Activated naive CD8-positive, alpha-beta T cell treated with anti-CD3 and anti-CD28 coated beads, Interleukin-2, amount 10 ng/mL, durations not matched to agents 7 days and 5 days (primary cell): ENCODE measurements around the gene ZNF74. TPM values are rescaled to one million over a fixed set of nuclear protein-coding genes. Genes with fewer than 3 reads are reported as not detected.
"Not testable (repeated sequence)": the region's sequence is repeated elsewhere in the genome, so short reads cannot be mapped to it uniquely, and the experiment has no call there.

Experiments used
- ATAC-seq: fragments of 150-1000 bp; cut with Tn5 transposase; one replicate; pipeline ENCODE4 v1.10.0; 2021; ENCODE audit warnings: low read depth, moderate library complexity
- POLR2A ChIA-PET: fragments of 350-600 bp; sonication (Branson Sonifier 250); formaldehyde crosslinking; loops from one replicate; lab custom pipeline; 2021; ENCODE audit warnings: antibody characterized with exemption; lab: Charles Lee
- DNase-seq: peaks from one replicate; pipeline ENCODE4 v3.0.0; 2021
- H3K27ac Mint-ChIP-seq: one replicate; pipeline ENCODE4 v1.8.0; 2022; ENCODE audit warnings: mild to moderate bottlenecking, mixed read lengths
- H3K27me3 Mint-ChIP-seq: one replicate; pipeline ENCODE4 v1.8.0; 2022; ENCODE audit warnings: mild to moderate bottlenecking, moderate library complexity, mixed read lengths
- H3K36me3 Mint-ChIP-seq: one replicate; pipeline ENCODE4 v1.8.0; 2021; ENCODE audit warnings: mild to moderate bottlenecking, mixed read lengths
- H3K4me1 Mint-ChIP-seq: one replicate; pipeline ENCODE4 v1.8.0; 2021; ENCODE audit warnings: mixed read lengths
- H3K4me3 Mint-ChIP-seq: one replicate; pipeline ENCODE4 v1.8.0; 2022; ENCODE audit warnings: mild to moderate bottlenecking, moderate library complexity, mixed read lengths
- H3K9me3 Mint-ChIP-seq: one replicate; pipeline ENCODE4 v1.8.0; 2021; ENCODE audit warnings: mixed read lengths
- total RNA-seq, 2 experiments: library from RNA; stranded (reverse); gene quantifications; one replicate each; pipeline ENCODE4 v1.2.3, GENCODE V29; 2021

ZNF74 gene
- total RNA-seq: 10 to 100 TPM; 10.7 to 13.3 TPM

DNA sequence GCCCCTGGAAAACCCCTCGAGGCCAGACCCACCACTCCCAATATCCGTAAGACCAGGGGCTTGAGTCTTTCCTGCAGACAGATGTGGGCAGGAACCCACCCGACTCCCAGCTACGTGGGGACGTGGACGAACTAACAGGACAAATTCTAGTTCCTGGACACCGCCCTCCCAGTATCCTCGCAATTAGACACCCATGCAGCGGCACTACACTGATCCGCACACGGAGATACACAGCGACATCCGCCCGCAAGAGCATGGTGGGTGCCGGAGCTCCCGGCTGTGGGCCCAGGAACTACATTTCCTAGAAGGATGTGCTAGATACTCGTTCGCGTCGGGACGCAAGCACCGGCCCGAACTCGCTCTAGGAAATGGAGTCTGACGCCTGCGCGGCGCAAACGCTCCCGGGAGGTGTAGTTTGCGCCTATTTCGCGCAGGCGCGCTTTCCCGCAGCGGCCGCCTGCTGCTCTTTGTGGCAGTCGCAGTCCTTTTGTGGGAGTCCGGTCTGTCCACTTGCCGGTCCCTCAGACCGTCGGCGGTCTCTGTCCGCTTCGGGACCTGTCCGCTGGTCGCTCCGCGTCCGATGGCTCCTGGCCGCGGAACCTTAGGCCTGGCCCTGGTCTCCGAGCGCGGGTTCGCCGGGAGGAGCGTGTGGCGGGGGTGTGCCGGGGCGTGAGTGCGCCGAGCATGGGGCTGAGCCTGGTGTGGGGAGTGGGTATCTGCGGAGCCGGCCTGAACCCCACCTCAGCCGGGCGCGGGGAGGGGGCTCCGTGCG is at the start of gene ZNF74:
Gene ZNF74 (plus strand): TSS at position 447 of the 772 bp plus-strand sequence. CDS start 478 bp downstream, outside the sequence.
- Mint-ChIP-seq H3K4me1 (peaks cover 22% of the 10 kb centered on the region), H3K27me3 (peaks cover 2% of the 10 kb centered on the region), H3K27ac (peak within 1 kb of the TSS; percentile 91), H3K4me3 (peak within 1 kb of the TSS; percentile 88), H3K9me3 (no peaks in the 10 kb centered on the region), H3K36me3 (no peaks in the 10 kb centered on the region)
- DNase-seq (peak; percentile 86), ATAC-seq (peak; percentile 97)
- POLR2A ChIA-PET: interaction anchor here (0.7 to 2.5 kb wide), 6 partner anchors 10 to 75 kb away, joined by 3 to 10 read pairs (median 5); partner anchors contain the start of gene DGCR6L

DNA sequence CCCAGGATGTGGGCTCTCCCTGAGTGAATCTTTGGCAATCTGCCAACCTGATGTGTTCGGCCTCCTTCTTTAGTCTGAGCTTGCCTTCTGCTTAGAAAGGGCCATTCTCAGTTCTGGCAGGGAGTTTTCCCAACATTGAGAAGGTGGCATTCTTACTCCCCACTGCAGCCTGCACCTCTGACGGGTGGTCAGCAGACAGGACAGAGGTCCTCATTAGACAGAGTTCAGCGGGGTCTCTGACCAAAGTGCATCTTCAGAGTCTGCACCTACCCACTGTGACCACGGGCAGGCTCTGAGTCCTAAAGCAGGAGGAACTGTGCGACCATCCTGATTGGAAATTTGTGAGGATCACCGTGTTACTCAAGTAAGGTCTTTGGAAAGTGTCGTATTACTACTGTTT is 47.4 kb upstream of the ZNF74 start:
- H3K27ac Mint-ChIP-seq, POLR2A ChIA-PET, H3K27me3 Mint-ChIP-seq, H3K36me3 Mint-ChIP-seq, ATAC-seq, H3K4me1 Mint-ChIP-seq, H3K9me3 Mint-ChIP-seq, DNase-seq, H3K4me3 Mint-ChIP-seq: not testable (repeated sequence)

DNA sequence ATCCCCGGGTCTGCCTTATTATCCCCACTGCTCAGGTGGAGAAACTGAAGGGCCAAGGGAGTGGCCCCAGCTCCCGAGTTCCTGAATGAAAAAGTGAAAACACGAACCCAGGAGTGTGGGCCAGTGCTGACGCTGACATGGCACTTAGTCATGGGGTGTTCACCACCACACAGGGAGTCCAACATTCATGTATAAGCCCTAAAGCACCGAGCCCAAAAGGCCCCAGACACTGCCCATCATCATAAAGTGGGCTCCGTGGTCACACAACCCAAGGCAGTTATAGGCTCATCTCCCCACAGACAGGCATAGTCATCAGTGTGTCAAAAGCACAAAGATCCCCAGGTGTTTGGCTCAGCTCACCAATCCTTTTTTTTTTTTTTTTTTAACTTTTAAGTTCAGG is 41.4 kb upstream of the ZNF74 start:
- H3K9me3 Mint-ChIP-seq, H3K4me1 Mint-ChIP-seq, ATAC-seq, DNase-seq, H3K27ac Mint-ChIP-seq, H3K36me3 Mint-ChIP-seq, POLR2A ChIA-PET, H3K27me3 Mint-ChIP-seq, H3K4me3 Mint-ChIP-seq: not testable (repeated sequence)

DNA sequence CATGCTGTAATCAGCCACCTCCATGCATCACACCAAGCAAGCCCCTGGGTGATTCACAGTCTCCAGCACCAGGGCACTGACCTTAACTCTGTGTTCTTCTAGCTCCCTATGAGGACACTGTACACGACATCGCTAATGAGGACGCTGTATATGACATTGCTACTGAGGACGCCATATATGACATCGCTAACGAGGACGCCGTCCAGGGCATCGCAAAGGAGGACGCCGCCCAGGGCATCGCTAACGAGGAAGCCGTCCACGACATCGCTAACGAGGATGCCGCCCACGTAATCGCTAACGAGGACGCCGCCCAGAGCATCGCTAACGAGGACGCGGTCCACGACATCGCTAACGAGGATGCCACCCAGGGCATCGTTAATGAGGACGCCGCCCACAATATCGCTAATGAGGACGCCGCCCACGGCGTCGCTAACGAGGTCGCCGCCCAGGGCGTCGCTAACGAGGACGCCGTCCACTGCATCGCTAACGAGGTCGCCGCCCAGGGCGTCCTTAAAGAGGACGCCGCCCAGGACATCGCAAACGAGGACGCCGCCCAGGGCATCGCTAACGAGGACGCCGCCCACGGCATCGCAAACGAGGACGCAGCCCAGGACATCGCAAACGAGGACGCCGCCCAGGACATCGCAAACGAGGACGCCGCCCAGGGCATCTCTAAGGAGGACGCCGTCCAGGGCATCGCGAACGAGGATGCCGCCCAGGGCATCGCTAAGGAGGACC is 39.5 kb upstream of the ZNF74 start:
- POLR2A ChIA-PET: no interaction called here
- Mint-ChIP-seq H3K36me3 (no peaks in the 10 kb centered on the region), H3K4me3 (no peak overlapping the region), H3K27ac (no peak overlapping the region), H3K27me3 (no peaks in the 10 kb centered on the region), H3K4me1 (no peaks in the 10 kb centered on the region), H3K9me3 (no peaks in the 10 kb centered on the region)
- ATAC-seq (no peak), DNase-seq (no peak)

DNA sequence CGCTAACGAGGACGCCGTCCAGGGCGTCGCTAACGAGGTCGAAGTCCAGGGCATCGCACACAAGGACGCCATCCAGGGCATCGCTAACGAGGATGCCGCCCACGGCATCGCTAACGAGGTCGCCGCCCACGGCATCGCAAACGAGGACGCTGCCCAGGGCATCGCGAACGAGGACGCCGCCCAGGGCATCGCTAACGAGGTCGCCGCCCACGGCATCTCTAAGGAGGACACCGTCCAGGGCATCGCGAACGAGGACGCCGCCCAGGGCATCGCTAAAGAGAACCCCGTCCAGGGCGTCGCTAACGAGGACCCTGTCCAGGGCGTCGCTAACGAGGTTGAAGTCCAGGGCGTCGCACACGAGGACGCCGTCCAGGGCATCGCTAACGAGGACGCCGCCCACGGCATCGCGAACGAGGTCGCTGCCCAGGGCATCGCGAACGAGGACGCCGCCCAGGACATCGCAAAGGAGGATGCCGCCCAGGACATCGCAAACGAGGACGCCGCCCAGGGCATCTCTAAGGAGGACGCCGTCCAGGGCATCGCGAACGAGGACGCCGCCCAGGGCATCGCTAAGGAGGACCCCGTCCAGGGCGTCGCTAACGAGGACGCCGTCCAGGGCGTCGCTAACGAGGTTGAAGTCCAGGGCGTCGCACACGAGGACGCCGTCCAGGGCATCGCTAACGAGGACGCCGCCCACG is 37.9 kb upstream of the ZNF74 start:
- H3K4me3 Mint-ChIP-seq, POLR2A ChIA-PET, DNase-seq, ATAC-seq, H3K4me1 Mint-ChIP-seq, H3K27me3 Mint-ChIP-seq, H3K9me3 Mint-ChIP-seq, H3K36me3 Mint-ChIP-seq, H3K27ac Mint-ChIP-seq: not testable (repeated sequence)

DNA sequence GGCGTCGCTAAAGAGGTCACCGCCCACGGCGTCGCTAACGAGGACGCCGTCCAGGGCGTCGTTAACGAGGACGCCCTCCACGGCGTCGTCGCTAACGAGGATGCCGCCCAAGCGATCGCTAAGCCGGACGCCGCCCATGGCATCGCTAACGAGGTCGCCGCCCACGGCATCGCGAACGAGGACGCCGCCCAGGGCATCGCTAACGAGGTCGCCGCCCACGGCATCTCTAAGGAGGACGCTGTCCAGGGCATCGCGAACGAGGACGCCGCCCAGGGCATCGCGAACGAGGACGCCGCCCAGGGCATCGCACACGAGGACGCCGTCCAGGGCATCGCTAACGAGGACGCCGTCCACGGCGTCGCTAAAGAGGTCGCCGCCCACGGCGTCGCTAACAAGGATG is 37.0 kb upstream of the ZNF74 start:
- H3K27me3 Mint-ChIP-seq, DNase-seq, POLR2A ChIA-PET, ATAC-seq, H3K4me1 Mint-ChIP-seq, H3K9me3 Mint-ChIP-seq, H3K36me3 Mint-ChIP-seq, H3K27ac Mint-ChIP-seq, H3K4me3 Mint-ChIP-seq: not testable (repeated sequence)

DNA sequence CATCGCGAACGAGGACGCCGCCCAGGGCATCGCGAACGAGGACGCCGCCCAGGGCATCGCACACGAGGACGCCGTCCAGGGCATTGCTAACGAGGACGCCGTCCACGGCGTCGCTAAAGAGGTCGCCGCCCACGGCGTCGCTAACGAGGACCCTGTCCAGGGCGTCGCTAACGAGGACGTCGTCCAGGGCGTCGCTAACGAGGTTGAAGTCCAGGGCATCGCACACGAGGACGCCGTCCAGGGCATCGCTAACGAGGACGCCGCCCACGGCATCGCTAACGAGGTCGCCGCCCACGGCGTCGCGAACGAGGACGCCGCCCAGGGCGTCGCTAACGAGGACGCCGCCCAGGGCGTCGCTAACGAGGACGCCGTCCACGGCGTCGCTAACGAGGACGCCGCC is 36.0 kb upstream of the ZNF74 start:
- H3K27me3 Mint-ChIP-seq, DNase-seq, H3K4me3 Mint-ChIP-seq, POLR2A ChIA-PET, H3K4me1 Mint-ChIP-seq, H3K27ac Mint-ChIP-seq, H3K9me3 Mint-ChIP-seq, H3K36me3 Mint-ChIP-seq, ATAC-seq: not testable (repeated sequence)

DNA sequence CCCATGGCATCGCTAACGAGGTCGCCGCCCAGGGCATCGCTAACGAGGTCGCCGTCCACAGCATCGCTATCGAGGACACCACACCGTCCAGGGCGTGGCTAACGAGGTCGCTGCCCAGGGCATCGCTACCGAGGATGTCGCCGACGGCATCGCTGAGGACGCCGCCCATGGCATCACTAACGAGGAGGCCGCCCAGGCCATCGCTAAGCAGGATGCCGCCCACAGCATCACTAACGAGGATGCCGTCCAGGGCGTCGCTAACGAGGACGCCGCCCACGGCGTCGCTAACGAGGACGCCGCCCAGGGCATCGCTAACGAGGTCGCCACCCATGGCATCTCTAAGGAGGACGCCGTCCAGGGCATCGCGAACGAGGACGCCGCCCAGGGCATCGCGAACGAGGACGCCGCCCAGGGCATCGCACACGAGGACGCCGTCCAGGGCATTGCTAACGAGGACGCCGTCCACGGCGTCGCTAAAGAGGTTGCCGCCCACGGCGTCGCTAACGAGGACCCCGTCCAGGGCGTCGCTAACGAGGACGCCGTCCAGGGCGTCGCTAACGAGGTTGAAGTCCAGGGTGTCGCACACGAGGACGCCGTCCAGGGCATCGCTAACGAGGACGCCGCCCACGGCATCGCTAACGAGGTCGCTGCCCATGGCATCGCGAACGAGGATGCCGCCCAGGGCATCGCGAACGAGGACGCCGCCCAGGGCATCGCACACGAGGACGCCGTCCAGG is 35.3 kb upstream of the ZNF74 start:
- H3K27ac Mint-ChIP-seq, H3K27me3 Mint-ChIP-seq, H3K36me3 Mint-ChIP-seq, H3K4me3 Mint-ChIP-seq, H3K9me3 Mint-ChIP-seq, POLR2A ChIA-PET, H3K4me1 Mint-ChIP-seq, ATAC-seq, DNase-seq: not testable (repeated sequence)

DNA sequence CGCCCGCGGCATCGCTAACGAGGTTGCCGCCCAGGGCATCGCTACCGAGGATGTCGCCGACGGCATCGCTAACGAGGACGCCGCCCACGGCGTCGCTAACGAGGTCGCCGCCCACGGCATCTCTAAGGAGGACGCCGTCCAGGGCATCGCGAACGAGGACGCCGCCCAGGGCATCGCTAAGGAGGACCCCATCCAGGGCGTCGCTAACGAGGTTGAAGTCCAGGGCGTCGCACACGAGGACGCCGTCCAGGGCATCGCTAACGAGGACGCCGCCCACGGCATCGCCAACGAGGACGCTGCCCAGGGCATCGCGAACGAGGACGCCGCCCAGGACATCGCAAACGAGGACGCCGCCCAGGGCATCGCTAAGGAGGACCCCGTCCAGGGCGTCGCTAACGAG is 33.7 kb upstream of the ZNF74 start:
- ATAC-seq, POLR2A ChIA-PET, H3K27me3 Mint-ChIP-seq, H3K27ac Mint-ChIP-seq, DNase-seq, H3K9me3 Mint-ChIP-seq, H3K36me3 Mint-ChIP-seq, H3K4me3 Mint-ChIP-seq: not testable (repeated sequence)
- H3K4me1 Mint-ChIP-seq: peaks cover 13% of the 10 kb centered on the region

DNA sequence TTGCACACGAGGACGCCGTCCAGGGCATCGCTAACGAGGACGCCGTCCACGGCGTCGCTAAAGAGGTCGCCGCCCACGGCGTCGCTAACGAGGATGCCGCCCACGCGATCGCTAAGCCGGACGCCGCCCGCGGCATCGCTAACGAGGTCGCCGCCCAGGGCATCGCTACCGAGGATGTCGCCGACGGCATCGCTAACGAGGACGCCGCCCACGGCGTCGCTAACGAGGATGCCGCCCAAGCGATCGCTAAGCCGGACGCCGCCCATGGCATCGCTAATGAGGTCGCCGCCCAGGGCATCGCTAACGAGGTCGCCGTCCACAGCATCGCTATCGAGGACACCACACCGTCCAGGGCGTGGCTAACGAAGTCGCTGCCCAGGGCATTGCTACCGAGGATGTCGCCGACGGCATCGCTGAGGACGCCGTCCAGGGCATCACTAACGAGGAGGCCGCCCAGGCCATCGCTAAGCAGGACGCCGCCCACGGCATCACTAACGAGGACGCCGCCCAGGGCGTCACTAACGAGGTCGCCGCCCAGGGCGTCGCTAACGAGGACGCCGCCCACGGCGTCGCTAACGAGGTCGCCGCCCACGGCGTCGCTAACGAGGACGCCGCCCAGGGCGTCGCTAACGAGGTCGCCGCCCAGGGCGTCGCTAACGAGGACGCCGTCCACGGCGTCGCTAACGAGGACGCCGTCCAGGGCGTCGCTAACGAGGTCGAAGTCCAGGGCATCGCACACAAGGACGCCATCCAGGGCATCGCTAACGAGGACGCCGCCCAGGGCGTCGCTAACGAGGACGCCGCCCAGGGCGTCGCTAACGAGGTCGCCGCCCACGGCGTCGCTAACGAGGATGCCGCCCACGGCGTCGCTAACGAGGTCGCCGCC is 32.8 kb upstream of the ZNF74 start:
- H3K27me3 Mint-ChIP-seq, H3K36me3 Mint-ChIP-seq, ATAC-seq, H3K9me3 Mint-ChIP-seq, H3K27ac Mint-ChIP-seq, H3K4me3 Mint-ChIP-seq, DNase-seq, POLR2A ChIA-PET: not testable (repeated sequence)
- peaks cover 13% of the 10 kb centered on the region for H3K4me1 Mint-ChIP-seq

DNA sequence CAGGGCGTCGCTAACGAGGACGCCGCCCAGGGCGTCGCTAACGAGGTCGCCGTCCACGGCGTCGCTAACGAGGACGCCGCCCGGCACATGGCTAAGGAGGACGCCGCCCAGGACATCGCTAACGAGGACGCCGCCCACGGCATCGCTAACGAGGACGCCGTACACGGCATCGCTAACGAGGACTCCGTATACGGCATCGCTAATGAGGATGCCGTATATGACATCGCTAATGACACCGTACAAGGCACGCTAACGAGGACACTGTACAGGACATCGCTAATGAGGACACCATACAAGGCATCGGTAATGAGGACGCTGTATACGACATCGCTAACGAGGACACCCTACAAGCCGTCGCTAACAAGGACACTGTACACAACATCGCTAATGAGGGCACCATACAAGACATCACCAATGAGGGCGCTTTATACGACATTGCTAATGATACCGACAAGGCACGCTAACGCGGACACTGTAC is 32.2 kb upstream of the ZNF74 start:
- ATAC-seq, H3K4me3 Mint-ChIP-seq, H3K27ac Mint-ChIP-seq, H3K27me3 Mint-ChIP-seq, DNase-seq, H3K36me3 Mint-ChIP-seq, H3K9me3 Mint-ChIP-seq, POLR2A ChIA-PET: not testable (repeated sequence)
- H3K4me1 Mint-ChIP-seq: peaks cover 13% of the 10 kb centered on the region

DNA sequence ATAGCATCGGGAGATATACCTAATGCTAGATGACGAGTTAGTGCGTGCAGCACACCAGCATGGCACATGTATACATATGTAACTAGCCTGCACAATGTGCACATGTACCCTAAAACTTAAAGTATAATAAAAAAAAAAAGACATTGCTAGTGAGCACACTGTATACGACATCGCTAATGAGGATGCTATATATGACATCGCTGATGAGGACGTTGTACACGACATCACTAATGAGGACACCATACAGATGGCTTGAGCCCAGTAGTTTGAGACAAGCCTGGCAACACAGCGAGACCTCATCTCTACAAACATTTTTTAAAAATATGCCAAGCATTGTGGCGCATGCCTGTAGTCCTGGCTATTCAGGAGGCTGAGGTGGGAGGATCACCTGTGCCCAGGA is 31.5 kb upstream of the ZNF74 start:
- DNase-seq, H3K27ac Mint-ChIP-seq, H3K4me3 Mint-ChIP-seq, ATAC-seq, POLR2A ChIA-PET, H3K27me3 Mint-ChIP-seq, H3K9me3 Mint-ChIP-seq, H3K36me3 Mint-ChIP-seq: not testable (repeated sequence)
- H3K4me1 Mint-ChIP-seq: peaks cover 13% of the 10 kb centered on the region
